IMR-90 (cell line): ENCODE results near the gene MICB. TPM values are rescaled to one million over a fixed set of nuclear protein-coding genes. Genes with fewer than 3 reads are reported as not detected.

ENCODE experiments used
- ATAC-seq: fragments of 200-7000 bp; cut with Tn5 transposase; 2 replicates; pipeline ENCODE4 v1.9.1; 2020; ENCODE audit warnings: low read depth, mild to moderate bottlenecking, moderate library complexity
- BruUV-seq: library from RNA; stranded (reverse); fragments of 400-500 nt; replicated peaks from 2 replicates; lab custom pipeline; 2021; lab: Mats Ljungman, UMichigan
- CTCF ChIA-PET: fragments of 300-600 bp; formaldehyde crosslinking; extraction: SDS; loops from one replicate; lab custom pipeline; 2021; ENCODE audit warnings: antibody characterized with exemption; lab: Yijun Ruan, JAX
- POLR2A ChIA-PET: fragments of 300-600 bp; sonication (Branson Sonifier 250); formaldehyde crosslinking; loops from one replicate; lab custom pipeline; 2022; ENCODE audit warnings: antibody characterized with exemption; ENCODE audit not compliant: unreplicated experiment; lab: Charles Lee
- DNase-seq: peaks from one replicate; pipeline ENCODE4 v3.0.0; 2013
- H2AFZ ChIP-seq: replicated peaks from 2 replicates; pipeline ENCODE3; 2013; ENCODE audit warnings: low read length, mild to moderate bottlenecking; ENCODE audit not compliant: poor library complexity
- H2AK5ac ChIP-seq: 2 replicates; pipeline ENCODE4 v1.6.1; 2013; ENCODE audit warnings: low read depth, low read length, inconsistent platforms
- H2AK9ac ChIP-seq: replicated peaks from 2 replicates; pipeline ENCODE3; 2013; ENCODE audit warnings: mild to moderate bottlenecking, low read depth, low read length, moderate library complexity; ENCODE audit not compliant: poor library complexity
- H2BK120ac ChIP-seq: 2 replicates; pipeline ENCODE4 v1.6.1; 2013; ENCODE audit warnings: low read depth, low read length, inconsistent platforms
- H2BK15ac ChIP-seq: 3 replicates; pipeline ENCODE4 v1.6.1; 2013; ENCODE audit warnings: low read depth, low read length, inconsistent platforms
- H2BK20ac ChIP-seq: 2 replicates; pipeline ENCODE4 v1.6.1; 2013; ENCODE audit warnings: low read depth, mild to moderate bottlenecking, inconsistent platforms, low read length, moderate library complexity
- H2BK5ac ChIP-seq: 2 replicates; pipeline ENCODE4 v1.6.1; 2013; ENCODE audit warnings: mild to moderate bottlenecking, low read depth, low read length, inconsistent platforms; ENCODE audit not compliant: poor library complexity, severe bottlenecking
- H3K14ac ChIP-seq: replicated peaks from 2 replicates; pipeline ENCODE4 v1.6.1; 2013; ENCODE audit warnings: low read depth, low read length, inconsistent platforms
- H3K18ac ChIP-seq: 2 replicates; pipeline ENCODE4 v1.6.1; 2013; ENCODE audit warnings: low read depth, low read length, control low read depth
- H3K23ac ChIP-seq: 2 replicates; pipeline ENCODE4 v1.6.1; 2013; ENCODE audit warnings: low read depth, low read length, inconsistent platforms
- H3K27ac ChIP-seq: 2 replicates; pipeline ENCODE4 v1.5.1; 2013; ENCODE audit warnings: mild to moderate bottlenecking, control low read depth, low read length; ENCODE audit not compliant: insufficient read depth
- H3K27me3 ChIP-seq: 2 replicates; pipeline ENCODE4 v1.6.1; 2013; ENCODE audit warnings: low read length; ENCODE audit not compliant: control insufficient read depth, insufficient read depth
- H3K36me3 ChIP-seq: 2 replicates; pipeline ENCODE4 v1.6.1; 2013; ENCODE audit warnings: low read length, mixed read lengths; ENCODE audit not compliant: control insufficient read depth, insufficient read depth
- H3K4ac ChIP-seq: 2 replicates; pipeline ENCODE4 v1.6.1; 2013; ENCODE audit warnings: low read depth, low read length, inconsistent platforms
- H3K4me1 ChIP-seq: 2 replicates; pipeline ENCODE4 v1.6.1; 2013; ENCODE audit warnings: low read length, mixed read lengths; ENCODE audit not compliant: control insufficient read depth, insufficient read depth
- H3K4me2 ChIP-seq: 2 replicates; pipeline ENCODE4 v1.6.1; 2013; ENCODE audit warnings: low read depth, mild to moderate bottlenecking, control low read depth, low read length, moderate library complexity
- H3K4me3 ChIP-seq: 2 replicates; pipeline ENCODE4 v1.5.1; 2013; ENCODE audit warnings: low read depth, mild to moderate bottlenecking, control low read depth, low read length, moderate library complexity; ENCODE audit not compliant: insufficient read depth
- H3K56ac ChIP-seq: 2 replicates; pipeline ENCODE4 v1.6.1; 2013; ENCODE audit warnings: low read length, inconsistent platforms; ENCODE audit not compliant: insufficient read depth; ENCODE audit errors: extremely low read depth
- H3K79me1 ChIP-seq, 2 experiments: 2 replicates each; pipeline ENCODE4 v1.6.1; 2013; ENCODE audit warnings: low read length in 2 of 2, inconsistent platforms in 1 of 2, low read depth in 1 of 2
- H3K9ac ChIP-seq: 2 replicates; pipeline ENCODE4 v1.6.1; 2013; ENCODE audit warnings: low read depth, low read length, control low read depth
- H3K9me1 ChIP-seq: 2 replicates; pipeline ENCODE4 v1.6.1; 2013; ENCODE audit warnings: low read length, inconsistent platforms; ENCODE audit not compliant: insufficient read depth
- H3K9me3 ChIP-seq: 2 replicates; pipeline ENCODE4 v1.6.1; 2013; ENCODE audit warnings: low read length; ENCODE audit not compliant: control insufficient read depth, insufficient read depth
- H4K20me1 ChIP-seq: 2 replicates; pipeline ENCODE4 v1.6.1; 2013; ENCODE audit warnings: low read length, inconsistent platforms; ENCODE audit not compliant: insufficient read depth
- H4K5ac ChIP-seq: 2 replicates; pipeline ENCODE4 v1.6.1; 2013; ENCODE audit warnings: mild to moderate bottlenecking, low read depth, low read length, control low read depth
- H4K8ac ChIP-seq, 2 experiments: 2 replicates each; pipeline ENCODE4 v1.6.1; 2013; ENCODE audit warnings: low read depth in 2 of 2, low read length in 2 of 2, control low read depth in 1 of 2, inconsistent platforms in 1 of 2
- H4K91ac ChIP-seq: 2 replicates; pipeline ENCODE4 v1.6.1; 2013; ENCODE audit warnings: low read depth, low read length, inconsistent platforms; ENCODE audit not compliant: insufficient read depth
- BHLHE40 ChIP-seq: fragments of 150-350 bp; IDR thresholded peaks from 2 replicates; pipeline ENCODE4 v1.6.1; 2016; ENCODE audit warnings: mild to moderate bottlenecking, low read depth, low read length
- CHD1 ChIP-seq: IDR thresholded peaks from 2 replicates; pipeline ENCODE4 v1.6.1; 2012; ENCODE audit warnings: low read depth, low read length, improper control_type of control experiment
- WGBS, 2 experiments: methylation state at CpG; one replicate each; pipeline versions ENCODE4 v1.1.5 to v1.1.7; 2013; ENCODE audit warnings: missing lambda C conversion rate in 2 of 2; ENCODE audit not compliant: insufficient read length in 1 of 2; ENCODE audit errors: extremely low coverage in 2 of 2; 5-methylcytosine and 5-hydroxymethylcytosine counted together
- dilution Hi-C: fragments of 300-500 bp; cut with HindIII; formaldehyde crosslinking; loops from one replicate; pipeline ENCODE4 v1.14.3; 2018; ENCODE audit warnings: low sequenced_read_pairs; ENCODE audit not compliant: unreplicated experiment
- in situ Hi-C: fragments of 300-500 bp; cut with MboI; formaldehyde crosslinking; loops from 3 replicates; pipeline ENCODE4 v1.14.3; 2019; ENCODE audit warnings: low sequenced_read_pairs, inconsistent platforms, mixed read lengths
- intact Hi-C: fragments of 100-400 bp; cut with micrococcal nuclease; formaldehyde crosslinking; loops from 2 replicates; pipeline ENCODE4 v1.10.0; 2022
- polyA plus RNA-seq, 3 experiments: library from polyadenylated mRNA; depleted of rRNA; stranded (reverse); fragments of >200 nt; gene quantifications; 2 replicates each; pipeline ENCODE4 v1.2.3, GENCODE V29; 2012; ENCODE audit warnings: low replicate concordance in 1 of 3
- total RNA-seq: library from RNA; depleted of rRNA; stranded (reverse); fragments of >200 nt; gene quantifications from 2 replicates; pipeline ENCODE4 v1.2.3, GENCODE V29; 2012

The MICB gene
- total and polyA plus RNA-seq, 2 of the 4 experiments (the other 2 are of a cell fraction), result 9.6 to 11.1 TPM

DNA sequence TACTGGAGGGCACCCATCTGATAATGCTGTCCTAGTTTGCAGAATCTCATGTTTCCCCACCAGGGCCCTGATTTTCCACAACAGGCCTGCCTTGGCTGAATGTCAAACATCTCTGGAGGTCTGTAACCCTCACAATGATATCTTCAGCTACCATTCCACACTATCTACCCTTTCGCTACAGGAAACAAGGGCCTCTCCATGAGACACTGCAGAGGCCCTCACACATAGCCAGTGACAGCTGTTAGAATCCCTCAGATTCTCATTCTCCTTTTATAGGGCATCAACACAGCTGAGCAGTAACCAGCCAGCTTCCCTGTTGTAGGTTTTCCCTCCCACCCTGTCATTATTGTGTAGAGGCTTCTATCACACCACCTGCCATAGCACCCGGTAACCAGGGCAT lies 29.6 kb upstream of the MICB start:
- H3K27ac ChIP-seq, result no peak overlapping the region
- H3K18ac ChIP-seq, result no peak overlapping the region
- H4K91ac ChIP-seq, result no peak overlapping the region
- H3K36me3 ChIP-seq, result no peaks in the 10 kb centered on the region
- H3K9ac ChIP-seq, result no peak overlapping the region
- no peak for DNase-seq
- no peak overlapping the region for H2AK9ac ChIP-seq
- H3K79me1 ChIP-seq, result no peaks in the 10 kb centered on the region
- H3K56ac ChIP-seq, result no peak overlapping the region
- H3K4me1 ChIP-seq, result no peaks in the 10 kb centered on the region
- no peak overlapping the region for H4K8ac ChIP-seq
- H2BK15ac ChIP-seq, result no peak overlapping the region
- H3K4ac ChIP-seq, result no peak overlapping the region
- H3K4me3 ChIP-seq, result no peak overlapping the region
- no peak overlapping the region for H2BK5ac ChIP-seq
- H3K14ac ChIP-seq, result no peak overlapping the region
- no peaks in the 10 kb centered on the region for H4K20me1 ChIP-seq
- H3K23ac ChIP-seq, result no peak overlapping the region
- ChIA-PET POLR2A (no interaction called here), CTCF (interaction anchor here (0.6 to 0.7 kb wide), 2 partner anchors 12 to 64 kb away, joined by 3 to 4 read pairs; no protein-coding TSS in a partner anchor)
- no peak overlapping the region for H2AFZ ChIP-seq
- TF ChIP-seq BHLHE40, result no peak
- TF ChIP-seq CHD1, result no peak
- in situ Hi-C loops, result no loop called here
- peaks cover 52% of the 10 kb centered on the region for H3K27me3 ChIP-seq
- H2BK120ac ChIP-seq, result no peak overlapping the region
- no TSS peak for BruUV-seq
- no peak overlapping the region for H2BK20ac ChIP-seq
- intact Hi-C loops, result no loop called here
- H3K9me1 ChIP-seq, result no peaks in the 10 kb centered on the region
- H3K9me3 ChIP-seq, result no peaks in the 10 kb centered on the region
- ATAC-seq, result no peak
- no peak overlapping the region for H3K4me2 ChIP-seq
- 40% methylated on average over 2 of the region's 2 CpGs; no CpG with 5 or more reads in 1 of the 2 experiments for WGBS, 2 experiments
- H2AK5ac ChIP-seq, result no peak overlapping the region
- no peak overlapping the region for H4K5ac ChIP-seq
- dilution Hi-C loops, result no loop called here
